Thyroid gland (tissue), 4 donors: ENCODE measurements around the gene HSPB7.

Experiments
- POLR2A ChIP-seq, 2 donors: fragments of 450-650 bp; IDR thresholded peaks; one replicate each; pipeline ENCODE4 v1.6.1; 2017; ENCODE audit warnings: antibody characterized with exemption in 2 of 2, mild to moderate bottlenecking in 2 of 2, moderate library complexity in 1 of 2
- TF ChIP-seq, protein P1 (sequence below), 6 experiments: fragments of 200-600 bp in 3 of 6; fragments of 450-650 bp in 3 of 6; sonication (generic) in 3 of 6; IDR thresholded peaks; one replicate each; pipeline ENCODE4 v1.5.1; 2016 to 2019; ENCODE audit warnings: antibody characterized with exemption in 6 of 6, mild to moderate bottlenecking in 2 of 6, inconsistent platforms in 1 of 6, moderate library complexity in 1 of 6

DNA sequence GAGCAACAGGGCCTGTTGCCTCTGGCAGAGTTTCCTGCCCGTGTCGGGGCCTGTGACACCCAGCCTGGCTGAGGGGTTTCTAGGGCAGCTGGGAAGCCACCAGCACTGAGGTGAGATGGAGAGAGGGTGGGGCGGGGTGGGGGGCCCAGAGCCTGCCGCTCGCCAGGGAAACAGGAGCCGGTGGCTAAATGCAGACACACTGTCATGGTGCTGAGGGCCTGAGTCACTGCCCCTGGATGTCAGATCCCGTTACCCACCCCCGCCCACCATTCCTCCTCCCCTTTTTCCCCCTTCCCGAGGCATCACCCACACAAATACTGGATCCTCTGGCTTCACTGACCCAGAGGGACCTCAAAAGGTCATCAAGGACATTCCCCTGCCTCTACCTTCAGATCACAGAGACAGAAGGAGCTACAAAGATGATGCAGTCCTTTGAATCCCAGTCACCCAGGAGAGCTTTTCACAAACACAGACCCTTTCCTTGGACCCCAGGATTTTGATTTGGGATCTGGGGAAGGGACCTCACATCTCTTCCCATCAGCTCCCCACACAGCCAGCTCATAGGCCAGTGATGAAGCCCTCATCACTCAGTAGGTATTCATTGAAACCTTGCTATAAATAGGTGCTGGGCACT is 1.9 kb upstream of the HSPB7 start:
- TF ChIP-seq, protein P1, sequence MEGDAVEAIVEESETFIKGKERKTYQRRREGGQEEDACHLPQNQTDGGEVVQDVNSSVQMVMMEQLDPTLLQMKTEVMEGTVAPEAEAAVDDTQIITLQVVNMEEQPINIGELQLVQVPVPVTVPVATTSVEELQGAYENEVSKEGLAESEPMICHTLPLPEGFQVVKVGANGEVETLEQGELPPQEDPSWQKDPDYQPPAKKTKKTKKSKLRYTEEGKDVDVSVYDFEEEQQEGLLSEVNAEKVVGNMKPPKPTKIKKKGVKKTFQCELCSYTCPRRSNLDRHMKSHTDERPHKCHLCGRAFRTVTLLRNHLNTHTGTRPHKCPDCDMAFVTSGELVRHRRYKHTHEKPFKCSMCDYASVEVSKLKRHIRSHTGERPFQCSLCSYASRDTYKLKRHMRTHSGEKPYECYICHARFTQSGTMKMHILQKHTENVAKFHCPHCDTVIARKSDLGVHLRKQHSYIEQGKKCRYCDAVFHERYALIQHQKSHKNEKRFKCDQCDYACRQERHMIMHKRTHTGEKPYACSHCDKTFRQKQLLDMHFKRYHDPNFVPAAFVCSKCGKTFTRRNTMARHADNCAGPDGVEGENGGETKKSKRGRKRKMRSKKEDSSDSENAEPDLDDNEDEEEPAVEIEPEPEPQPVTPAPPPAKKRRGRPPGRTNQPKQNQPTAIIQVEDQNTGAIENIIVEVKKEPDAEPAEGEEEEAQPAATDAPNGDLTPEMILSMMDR (IDR thresholded peaks at IDR 0.05) = no peak
- no peak for TF ChIP-seq POLR2A (IDR thresholded peaks at IDR 0.05)
